GM21737 (cell line): ENCODE results near the gene FGFR4.

Source experiments
- ATAC-seq: cut with Tn5 transposase; IDR thresholded peaks from one replicate; pipeline ENCODE4 v1.9.1; 2021; ENCODE audit warnings: mild to moderate bottlenecking, moderate library complexity; ENCODE audit not compliant: unreplicated experiment

The FGFR4 gene

GRCh38 chr5:177084175-177084574 is 2.5 kb upstream of the FGFR4 start:
- no peak for ATAC-seq

GRCh38 chr5:177085985-177086653 is 596 bp upstream of the FGFR4 start:
- ATAC-seq: no peak

- no peak for ATAC-seq
Observed at GRCh38 chr5:177087398-177088005, 787 bp downstream of the FGFR4 start.

- ATAC-seq: no peak
Observed at GRCh38 chr5:177089127-177089526, 2.4 kb downstream of the FGFR4 start.

DNA sequence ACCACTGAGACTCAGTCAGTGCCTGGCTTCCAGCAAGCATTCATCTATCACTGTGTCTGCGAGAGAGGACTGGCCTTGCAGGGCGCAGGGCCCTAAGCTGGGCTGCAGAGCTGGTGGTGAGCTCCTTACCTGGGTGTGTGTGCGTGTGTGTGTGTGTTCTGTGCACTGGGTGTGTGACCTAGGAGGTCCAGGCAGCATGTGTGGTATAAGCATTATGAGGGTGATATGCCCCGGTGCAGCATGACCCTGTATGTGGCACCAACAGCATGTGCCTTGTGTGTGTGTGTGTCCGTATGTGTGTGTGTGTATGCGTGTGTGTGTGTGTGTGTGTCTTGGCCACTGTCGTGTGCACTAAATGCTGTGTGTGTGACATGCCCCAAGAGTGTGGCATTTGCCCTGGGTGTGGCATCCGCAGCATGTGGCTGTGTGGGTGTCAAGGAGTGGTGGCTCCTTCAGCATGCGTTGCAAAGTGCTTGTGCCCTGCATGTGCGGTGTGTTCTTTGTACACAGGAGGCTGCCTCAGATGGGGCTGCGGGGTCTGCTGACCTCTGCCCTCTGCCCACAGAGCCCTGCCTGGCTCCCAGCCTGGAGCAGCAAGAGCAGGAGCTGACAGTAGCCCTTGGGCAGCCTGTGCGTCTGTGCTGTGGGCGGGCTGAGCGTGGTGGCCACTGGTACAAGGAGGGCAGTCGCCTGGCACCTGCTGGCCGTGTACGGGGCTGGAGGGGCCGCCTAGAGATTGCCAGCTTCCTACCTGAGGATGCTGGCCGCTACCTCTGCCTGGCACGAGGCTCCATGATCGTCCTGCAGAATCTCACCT is 3.3 kb downstream of the FGFR4 start:
- ATAC-seq: no peak

GRCh38 chr5:177090813-177091212 is 4.1 kb downstream of the FGFR4 start:
- ATAC-seq: no peak

GRCh38 chr5:177091232-177091631 is 4.5 kb downstream of the FGFR4 start:
- no peak for ATAC-seq

- no peak for ATAC-seq
Observed at GRCh38 chr5:177092178-177093081, 5.7 kb downstream of the FGFR4 start.

GRCh38 chr5:177093082-177093712 is 6.5 kb downstream of the FGFR4 start:
- ATAC-seq: no peak

GRCh38 chr5:177093803-177094202 is 7.1 kb downstream of the FGFR4 start:
- no peak for ATAC-seq

GRCh38 chr5:177094224-177095087 is 7.7 kb downstream of the FGFR4 start:
- ATAC-seq: no peak

DNA sequence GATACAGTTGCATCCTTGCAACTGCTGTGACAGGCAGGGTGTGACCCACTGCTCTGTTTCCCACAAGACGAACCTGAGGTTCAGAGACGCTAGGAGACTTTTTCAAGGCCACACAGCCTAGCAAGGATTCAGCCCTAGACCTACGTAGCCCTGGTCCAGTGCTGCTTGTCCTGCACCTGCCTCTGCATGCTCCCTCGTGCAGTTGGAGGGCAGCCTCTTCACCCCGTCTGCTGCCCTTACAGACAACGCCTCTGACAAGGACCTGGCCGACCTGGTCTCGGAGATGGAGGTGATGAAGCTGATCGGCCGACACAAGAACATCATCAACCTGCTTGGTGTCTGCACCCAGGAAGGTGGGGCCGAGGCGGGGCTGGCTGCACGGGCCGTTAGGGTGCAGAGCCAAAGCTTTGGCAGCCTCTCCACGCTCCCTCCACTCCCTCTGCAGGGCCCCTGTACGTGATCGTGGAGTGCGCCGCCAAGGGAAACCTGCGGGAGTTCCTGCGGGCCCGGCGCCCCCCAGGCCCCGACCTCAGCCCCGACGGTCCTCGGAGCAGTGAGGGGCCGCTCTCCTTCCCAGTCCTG is 8.5 kb downstream of the FGFR4 start:
- ATAC-seq: no peak

DNA sequence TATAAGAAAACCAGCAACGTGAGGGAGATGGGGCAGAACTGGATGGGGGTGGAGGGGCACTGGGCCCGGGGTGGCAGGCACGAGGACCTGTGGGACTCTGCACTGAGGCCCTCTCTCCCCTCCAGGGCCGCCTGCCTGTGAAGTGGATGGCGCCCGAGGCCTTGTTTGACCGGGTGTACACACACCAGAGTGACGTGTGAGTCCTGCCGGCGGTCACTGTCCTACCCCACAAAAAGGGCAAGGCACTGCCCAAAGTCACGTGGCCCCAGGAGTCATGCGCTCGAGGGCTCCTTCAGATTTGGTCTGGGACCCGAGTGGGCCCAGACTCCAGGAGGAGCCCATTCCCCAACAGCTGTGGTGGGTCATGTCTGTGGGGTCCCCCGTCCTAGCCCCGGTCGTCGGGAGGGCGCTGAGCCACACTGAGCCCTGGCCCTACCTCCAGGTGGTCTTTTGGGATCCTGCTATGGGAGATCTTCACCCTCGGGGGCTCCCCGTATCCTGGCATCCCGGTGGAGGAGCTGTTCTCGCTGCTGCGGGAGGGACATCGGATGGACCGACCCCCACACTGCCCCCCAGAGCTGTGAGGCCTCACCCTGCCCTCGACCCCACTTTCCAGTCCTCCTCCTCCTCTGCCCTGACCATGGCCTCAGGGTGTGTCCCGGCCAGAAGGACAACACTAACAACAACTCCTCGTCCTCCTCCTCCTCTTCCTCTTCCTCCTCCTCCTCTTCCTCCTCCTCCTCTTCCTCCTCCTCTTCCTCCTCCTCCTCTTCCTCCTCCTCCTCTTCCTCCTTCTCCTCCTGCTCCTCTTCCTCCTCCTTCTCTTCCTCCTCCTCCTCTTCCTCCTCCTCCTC is 9.7 kb downstream of the FGFR4 start:
- no peak for ATAC-seq

GRCh38 chr5:177097016-177097985 is 10.6 kb downstream of the FGFR4 start:
- ATAC-seq: no peak

GRCh38 chr5:177098120-177098469 is 11.4 kb downstream of the FGFR4 start:
- ATAC-seq: no peak

- ATAC-seq: no peak
Observed at GRCh38 chr5:177098470-177099141, 11.9 kb downstream of the FGFR4 start.
